Measurements from ENCODE around the gene SMTNL2.

The SMTNL2 gene

GRCh38 chr17:4541328-4542002, 42.9 kb upstream of the SMTNL2 start:
- H3K4me3 Mint-ChIP-seq: no peak overlapping the region
- H3K27ac Mint-ChIP-seq: no peak overlapping the region
- CTCF ChIA-PET: interaction anchor here (1.2 kb wide), 1 partner anchor 121 kb away, joined by 4 read pairs; no protein-coding TSS in a partner anchor
- H3K4me1 Mint-ChIP-seq: no peaks in the 10 kb centered on the region
- DNase-seq: no peak
- H3K27me3 Mint-ChIP-seq: no peaks in the 10 kb centered on the region
- H3K9me3 Mint-ChIP-seq: no peaks in the 10 kb centered on the region
- peaks cover 5% of the 10 kb centered on the region for H3K36me3 Mint-ChIP-seq

- Mint-ChIP-seq H3K9me3 (no peaks in the 10 kb centered on the region), H3K4me1 (no peaks in the 10 kb centered on the region), H3K27ac (no peak overlapping the region), H3K36me3 (peaks cover 5% of the 10 kb centered on the region), H3K27me3 (no peaks in the 10 kb centered on the region), H3K4me3 (no peak overlapping the region)
- no peak for DNase-seq
- CTCF ChIA-PET: interaction anchor here (1.2 kb wide), 1 partner anchor 121 kb away, joined by 4 read pairs; no protein-coding TSS in a partner anchor
Measured at GRCh38 chr17:4542003-4542725, 42.2 kb upstream of the SMTNL2 start.

GRCh38 chr17:4542726-4543191, 41.6 kb upstream of the SMTNL2 start:
- Mint-ChIP-seq H3K4me1 (no peaks in the 10 kb centered on the region), H3K4me3 (no peak overlapping the region), H3K27ac (no peak overlapping the region), H3K27me3 (no peaks in the 10 kb centered on the region), H3K36me3 (peaks cover 7% of the 10 kb centered on the region), H3K9me3 (no peaks in the 10 kb centered on the region)
- DNase-seq: no peak
- CTCF ChIA-PET: no interaction called here

DNA sequence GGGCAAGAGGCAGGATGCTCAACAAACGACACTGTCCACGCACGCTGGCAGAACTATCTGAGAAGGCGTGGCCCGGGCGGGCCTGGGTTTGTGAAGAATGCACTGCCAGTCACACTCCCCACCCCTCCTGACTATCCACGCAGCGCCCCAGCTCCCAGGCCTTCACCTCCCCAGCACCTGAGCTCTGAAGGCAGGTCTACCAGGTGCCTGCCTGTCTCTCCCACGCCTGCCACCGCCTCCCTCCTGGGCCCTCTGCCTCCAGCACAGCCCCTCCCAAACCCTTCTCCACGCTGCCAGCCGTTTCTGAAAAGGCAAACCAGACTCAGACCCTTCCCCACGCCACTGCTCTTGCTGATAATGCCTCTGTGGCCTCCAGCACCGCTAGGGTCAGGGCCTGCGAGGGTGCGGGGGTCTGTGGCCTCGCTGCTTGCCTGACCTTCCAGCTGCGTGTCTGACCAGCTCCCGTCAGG, 40.7 kb upstream of the SMTNL2 start:
- H3K27me3 Mint-ChIP-seq: no peaks in the 10 kb centered on the region
- no peaks in the 10 kb centered on the region for H3K4me1 Mint-ChIP-seq
- H3K36me3 Mint-ChIP-seq: peaks cover 7% of the 10 kb centered on the region
- H3K27ac Mint-ChIP-seq: no peak overlapping the region
- no peak for DNase-seq
- CTCF ChIA-PET: no interaction called here
- no peak overlapping the region for H3K4me3 Mint-ChIP-seq
- no peaks in the 10 kb centered on the region for H3K9me3 Mint-ChIP-seq

- H3K36me3 Mint-ChIP-seq: peaks cover 8% of the 10 kb centered on the region
- DNase-seq: no peak
- no peaks in the 10 kb centered on the region for H3K27me3 Mint-ChIP-seq
- H3K4me1 Mint-ChIP-seq: no peaks in the 10 kb centered on the region
- no peak overlapping the region for H3K27ac Mint-ChIP-seq
- H3K4me3 Mint-ChIP-seq: no peak overlapping the region
- H3K9me3 Mint-ChIP-seq: no peaks in the 10 kb centered on the region
- CTCF ChIA-PET: interaction anchor here (0.9 kb wide), 1 partner anchor 123 kb away, joined by 3 read pairs; no protein-coding TSS in a partner anchor
Measured at GRCh38 chr17:4544135-4544950, 40.0 kb upstream of the SMTNL2 start.

DNA sequence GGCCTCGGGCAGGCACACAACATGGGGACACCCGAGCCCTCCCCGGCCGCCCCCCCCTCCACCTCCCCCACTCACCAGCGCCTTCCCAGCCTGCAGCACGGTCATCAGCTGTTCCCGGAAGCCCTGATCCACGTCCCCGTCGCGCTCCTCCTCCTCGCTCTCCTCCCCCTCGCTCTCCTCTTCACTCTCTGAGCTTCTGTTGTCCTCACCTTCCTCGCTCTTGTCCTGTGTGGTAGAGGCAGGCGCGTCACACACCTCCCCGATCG, 39.4 kb upstream of the SMTNL2 start:
- CTCF ChIA-PET: interaction anchor here (0.9 kb wide), 1 partner anchor 124 kb away, joined by 3 read pairs; no protein-coding TSS in a partner anchor
- DNase-seq: no peak
- no peaks in the 10 kb centered on the region for H3K27me3 Mint-ChIP-seq
- H3K4me1 Mint-ChIP-seq: no peaks in the 10 kb centered on the region
- H3K9me3 Mint-ChIP-seq: no peaks in the 10 kb centered on the region
- H3K27ac Mint-ChIP-seq: no peak overlapping the region
- peaks cover 10% of the 10 kb centered on the region for H3K36me3 Mint-ChIP-seq
- H3K4me3 Mint-ChIP-seq: no peak overlapping the region

DNA sequence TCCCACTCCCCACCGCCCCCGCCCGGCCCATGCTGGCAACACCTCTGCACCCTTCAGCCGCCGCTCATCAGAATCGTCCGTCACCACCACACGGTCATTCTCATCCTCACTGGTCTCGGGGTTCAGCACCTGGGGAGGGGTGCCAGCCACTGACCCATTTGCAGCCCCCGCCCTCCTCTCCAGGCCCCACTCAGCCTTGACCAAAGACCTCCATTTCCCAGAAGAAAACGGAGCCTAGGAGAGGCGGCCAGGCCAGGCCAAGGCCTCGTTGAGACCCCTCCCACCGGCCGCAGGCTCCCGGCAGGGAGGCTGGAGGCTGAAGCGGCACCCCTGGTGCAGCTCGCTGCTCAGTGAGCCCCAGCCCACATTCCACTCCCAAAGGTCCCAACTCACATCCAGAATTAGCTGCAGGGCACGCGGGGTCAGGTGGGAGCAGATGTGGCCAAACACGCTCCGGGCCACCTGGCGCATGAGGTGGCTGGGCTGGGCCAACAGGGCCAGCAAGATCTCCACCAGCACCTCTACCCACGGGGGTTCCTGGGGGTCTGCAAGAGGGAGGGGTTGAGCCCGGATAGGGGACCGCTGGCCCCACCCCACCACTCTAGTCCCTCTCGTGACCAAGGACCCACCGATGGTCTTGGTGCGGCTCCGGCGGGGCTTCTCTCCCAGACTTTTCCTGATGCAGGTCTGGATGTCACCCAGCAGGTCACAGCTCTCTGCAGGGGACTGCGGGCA, 38.9 kb upstream of the SMTNL2 start:
- no peak for DNase-seq
- H3K27me3 Mint-ChIP-seq: no peaks in the 10 kb centered on the region
- no peaks in the 10 kb centered on the region for H3K9me3 Mint-ChIP-seq
- no peak overlapping the region for H3K27ac Mint-ChIP-seq
- no peaks in the 10 kb centered on the region for H3K4me1 Mint-ChIP-seq
- H3K4me3 Mint-ChIP-seq: no peak overlapping the region
- CTCF ChIA-PET: interaction anchor here (1.1 kb wide), 1 partner anchor 125 kb away, joined by 3 read pairs; no protein-coding TSS in a partner anchor
- H3K36me3 Mint-ChIP-seq: peaks cover 11% of the 10 kb centered on the region

DNA sequence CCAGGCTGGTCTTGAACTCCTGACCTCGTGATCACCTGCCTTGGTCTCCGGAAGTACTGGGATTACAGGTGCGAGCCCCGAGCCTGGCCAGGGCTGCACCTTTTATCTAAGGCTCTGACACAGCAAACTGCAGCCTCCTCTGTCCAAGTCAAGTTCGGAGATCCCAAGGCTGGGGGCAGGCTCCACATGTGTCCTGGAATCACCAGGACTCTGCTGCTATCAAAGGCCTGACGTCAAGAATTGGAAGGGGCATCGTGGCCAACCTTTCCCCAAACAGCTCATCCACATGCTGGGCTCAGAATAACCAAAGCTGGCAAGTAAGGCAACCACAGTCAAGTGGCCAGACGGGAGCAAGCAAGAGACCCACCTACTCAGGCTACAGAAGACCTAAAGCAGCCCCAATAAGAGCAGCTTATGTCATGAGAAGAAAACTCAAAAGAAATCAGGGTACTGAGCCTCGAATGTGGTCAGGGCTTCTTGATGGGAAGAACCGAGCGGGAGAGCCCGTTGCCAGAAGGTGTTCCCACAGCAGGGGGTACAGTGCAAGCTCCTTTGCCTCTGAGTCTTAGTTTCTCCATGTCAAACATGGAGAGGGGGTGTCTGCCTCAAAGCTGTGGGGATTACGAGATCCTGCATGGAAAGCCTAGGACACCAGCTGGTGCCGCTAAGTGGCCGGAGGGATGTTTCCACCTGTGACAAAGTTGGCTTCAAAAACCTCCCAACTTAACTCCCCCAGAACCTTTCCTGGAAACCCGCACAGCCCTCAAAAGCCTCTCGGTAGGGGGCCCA, 37.0 kb upstream of the SMTNL2 start:
- CTCF ChIA-PET: no interaction called here

DNA sequence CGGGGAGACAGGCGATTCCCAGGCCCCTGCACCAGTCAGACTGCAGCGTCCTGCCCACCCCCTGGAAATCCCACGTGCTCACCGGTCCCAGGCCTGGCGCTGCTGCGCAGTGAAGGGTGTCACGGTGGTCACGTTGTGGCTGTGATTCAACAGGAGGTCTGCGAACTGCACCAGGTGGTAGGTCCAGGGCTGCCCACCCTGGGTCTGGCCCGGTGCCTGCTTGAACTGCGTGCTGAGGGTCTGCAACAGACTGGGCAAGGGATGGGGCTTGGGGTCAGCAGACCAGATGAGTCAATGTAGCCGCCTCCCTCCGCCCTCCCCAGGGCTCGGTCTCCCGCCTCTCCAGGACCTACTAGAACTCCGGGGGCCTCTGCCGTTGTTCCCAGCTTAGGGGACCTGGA, 36.3 kb upstream of the SMTNL2 start:
- Mint-ChIP-seq H3K4me1 (no peaks in the 10 kb centered on the region), H3K4me3 (no peak overlapping the region), H3K36me3 (peaks cover 18% of the 10 kb centered on the region), H3K27ac (no peak overlapping the region), H3K27me3 (no peaks in the 10 kb centered on the region), H3K9me3 (no peaks in the 10 kb centered on the region)
- no peak for DNase-seq
- CTCF ChIA-PET: no interaction called here

More for the DNA sequence above, 37.0 kb upstream of the SMTNL2 start:
- Mint-ChIP-seq H3K27me3 (no peaks in the 10 kb centered on the region), H3K4me3 (no peak overlapping the region), H3K36me3 (peaks cover 14% of the 10 kb centered on the region), H3K27ac (no peak overlapping the region), H3K9me3 (no peaks in the 10 kb centered on the region), H3K4me1 (no peaks in the 10 kb centered on the region)
- DNase-seq: no peak

DNA sequence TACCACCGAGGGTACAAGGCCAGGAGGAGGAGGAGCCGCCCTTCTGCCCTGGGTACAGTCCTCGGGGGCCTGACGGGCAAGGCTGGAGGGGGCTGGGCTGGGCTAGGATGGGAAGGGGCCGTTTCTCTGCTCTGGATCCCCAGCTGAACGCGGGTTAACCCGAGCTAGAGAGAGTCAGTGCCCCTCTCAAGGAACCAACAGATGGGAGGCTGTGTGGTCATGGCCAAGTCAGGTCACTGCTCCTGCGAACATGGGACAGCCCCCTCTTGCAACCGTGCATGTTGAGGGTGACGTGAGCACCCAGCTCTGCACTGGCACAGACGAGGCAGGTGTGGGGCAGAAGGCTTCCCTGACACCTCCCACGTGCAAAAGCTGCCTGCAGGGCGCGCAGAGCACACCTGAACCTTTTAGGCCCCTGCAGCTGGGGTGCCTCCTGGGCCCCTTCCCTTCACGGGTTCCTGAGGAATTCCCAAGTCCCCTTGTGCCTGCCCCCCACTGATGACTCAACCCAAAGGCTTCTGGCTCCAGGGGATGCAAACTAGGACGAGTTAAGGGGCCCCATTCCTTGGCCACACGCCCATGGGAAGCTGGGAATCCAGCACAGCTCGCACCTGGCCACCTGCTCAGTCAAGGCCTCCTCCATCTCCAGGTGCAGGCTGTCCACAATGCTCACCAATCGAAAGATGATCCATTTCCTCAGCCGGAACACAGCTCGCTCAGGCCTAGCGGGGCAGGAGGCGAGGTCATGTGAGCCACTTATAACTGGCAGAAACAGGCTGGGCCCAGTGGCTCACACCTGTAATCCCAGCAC, 35.4 kb upstream of the SMTNL2 start:
- H3K4me3 Mint-ChIP-seq: no peak overlapping the region
- no peaks in the 10 kb centered on the region for H3K9me3 Mint-ChIP-seq
- no peaks in the 10 kb centered on the region for H3K27me3 Mint-ChIP-seq
- H3K4me1 Mint-ChIP-seq: peaks cover 5% of the 10 kb centered on the region
- DNase-seq: no peak
- H3K36me3 Mint-ChIP-seq: peaks cover 20% of the 10 kb centered on the region
- CTCF ChIA-PET: no interaction called here
- H3K27ac Mint-ChIP-seq: no peak overlapping the region

- Mint-ChIP-seq H3K4me1 (peaks cover 14% of the 10 kb centered on the region), H3K27me3 (no peaks in the 10 kb centered on the region), H3K36me3 (peaks cover 25% of the 10 kb centered on the region), H3K9me3 (no peaks in the 10 kb centered on the region), H3K27ac (no peak overlapping the region), H3K4me3 (no peak overlapping the region)
- CTCF ChIA-PET: interaction anchor here (3.6 kb wide), 1 partner anchor 17 kb away, joined by 15 read pairs; no protein-coding TSS in a partner anchor
- DNase-seq: no peak
Measured at GRCh38 chr17:4549781-4550533, 34.4 kb upstream of the SMTNL2 start.

DNA sequence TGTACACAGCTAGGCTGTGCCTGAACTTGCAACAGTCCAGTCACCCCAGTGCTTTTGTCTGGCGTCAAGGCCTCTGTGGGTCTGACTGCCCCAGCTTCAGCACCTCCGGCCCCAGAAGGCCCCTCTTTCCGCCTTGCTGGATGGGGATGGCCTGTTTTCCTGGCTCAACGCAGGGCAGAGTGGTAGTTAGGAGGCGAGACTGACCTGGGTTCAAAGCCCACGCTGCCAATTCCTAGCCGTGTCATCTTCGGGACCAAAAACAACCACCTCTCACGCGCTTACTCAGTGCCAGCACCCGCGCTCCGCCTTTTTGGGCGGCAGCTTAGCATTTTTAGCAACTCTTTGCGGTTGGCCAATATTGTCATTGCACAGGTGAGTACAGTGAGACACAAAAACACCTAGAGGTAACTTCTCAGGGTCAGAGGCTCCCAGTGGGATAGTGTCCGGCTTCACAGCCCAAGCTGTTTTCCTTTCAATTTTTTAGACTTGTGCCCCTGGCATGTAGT, 33.7 kb upstream of the SMTNL2 start:
- no peak overlapping the region for H3K27ac Mint-ChIP-seq
- peaks cover 18% of the 10 kb centered on the region for H3K4me1 Mint-ChIP-seq
- CTCF ChIA-PET: interaction anchor here (3.6 kb wide), 1 partner anchor 16 kb away, joined by 15 read pairs; no protein-coding TSS in a partner anchor
- DNase-seq: no peak
- peaks cover 25% of the 10 kb centered on the region for H3K36me3 Mint-ChIP-seq
- H3K27me3 Mint-ChIP-seq: no peaks in the 10 kb centered on the region
- H3K9me3 Mint-ChIP-seq: no peaks in the 10 kb centered on the region
- H3K4me3 Mint-ChIP-seq: no peak overlapping the region
